Stimulated activated CD4-positive, alpha-beta T cell treated with anti-CD3 and anti-CD28 coated beads, TNF-alpha, amount 100 ng/mL, for 48 hours (primary cell): ENCODE results near the gene GPR156.
"Not testable (repeated sequence)": the region's sequence is repeated elsewhere in the genome, so short reads cannot be mapped to it uniquely, and the experiment has no call there.

Source experiments
- DNase-seq, 3 donors: peaks; one replicate each; pipeline ENCODE4 v3.0.0-alpha.2; 2020; ENCODE audit warnings: low read depth in 3 of 3

GPR156 gene

DNA sequence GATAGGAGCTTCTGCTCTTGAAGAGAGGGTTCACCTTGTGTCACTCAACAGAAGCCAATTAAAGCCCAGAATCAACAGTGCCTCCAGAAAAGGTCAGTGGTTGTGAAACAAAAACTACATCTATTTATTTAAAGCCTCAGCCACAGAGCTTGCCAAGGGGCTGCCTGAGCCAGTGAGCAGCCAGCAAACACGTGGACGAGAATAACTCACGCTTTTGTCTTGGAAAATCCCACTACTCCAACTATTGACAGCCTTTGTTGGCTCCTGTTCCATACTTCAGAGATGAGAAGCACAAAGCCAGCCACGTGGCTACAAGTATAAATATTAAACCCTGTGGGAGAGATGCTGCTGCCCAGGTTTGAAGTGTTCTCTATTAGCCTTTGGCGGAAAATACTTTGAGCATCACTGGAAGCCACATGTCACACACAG, 10.3 kb downstream of the GPR156 start:
- no peak for DNase-seq

DNA sequence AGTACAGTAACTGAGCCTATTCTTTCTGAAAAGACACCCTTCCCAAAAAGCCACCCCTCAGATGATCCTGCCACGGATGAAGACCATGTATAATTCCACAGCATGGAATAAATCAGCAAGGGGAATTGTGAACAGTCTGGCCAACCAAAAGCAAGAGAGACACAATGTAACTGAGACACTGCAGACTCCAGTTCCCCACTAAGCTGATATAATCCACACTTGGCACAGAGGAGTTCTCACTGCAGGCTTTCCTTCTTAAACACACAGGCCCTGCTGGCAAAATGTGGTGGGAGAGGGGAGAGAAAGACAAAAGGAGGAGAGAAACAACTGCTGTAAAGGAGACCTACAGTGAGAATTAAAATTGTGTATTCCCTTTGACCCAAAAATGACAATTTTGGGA, 12.7 kb downstream of the GPR156 start:
- DNase-seq: no peak

DNA sequence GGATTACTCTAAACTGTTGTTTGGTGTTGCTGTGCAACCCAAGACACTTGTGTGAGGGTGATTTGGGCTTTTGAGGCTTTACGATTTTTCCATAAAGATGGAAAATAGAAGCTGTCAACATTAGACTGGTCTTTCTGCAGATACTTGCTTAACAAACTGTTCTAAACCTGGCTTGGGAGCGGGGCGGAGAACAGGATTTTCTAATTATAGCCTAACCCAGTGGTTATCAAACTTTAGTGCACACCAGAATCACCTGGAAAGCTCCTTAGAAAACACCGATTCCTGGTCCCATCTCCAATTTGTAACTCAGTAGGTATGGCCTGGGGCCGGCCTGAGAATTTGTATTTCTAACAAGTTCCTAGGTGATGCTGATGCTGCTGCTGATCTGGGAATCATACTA, 19.0 kb downstream of the GPR156 start:
- DNase-seq: no peak

DNA sequence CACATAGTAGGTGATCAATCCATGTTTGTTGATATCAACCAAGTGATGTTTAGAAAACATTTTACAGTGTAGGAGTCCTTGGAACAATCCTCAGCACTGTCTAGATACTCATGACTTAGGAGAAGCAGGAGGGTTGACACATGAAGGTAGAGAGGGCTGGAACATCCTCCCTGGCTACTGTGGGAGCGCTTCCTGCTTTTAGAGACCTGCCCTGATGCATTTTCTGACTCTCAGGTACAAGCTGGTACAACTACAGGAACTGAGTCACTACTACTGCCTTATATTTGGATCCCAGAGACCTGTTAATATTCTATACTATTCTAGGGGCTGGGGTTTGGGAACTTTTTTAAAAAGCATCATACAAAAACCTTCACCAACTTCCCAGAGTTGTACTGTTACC, 20.1 kb downstream of the GPR156 start:
- DNase-seq: no peak

DNA sequence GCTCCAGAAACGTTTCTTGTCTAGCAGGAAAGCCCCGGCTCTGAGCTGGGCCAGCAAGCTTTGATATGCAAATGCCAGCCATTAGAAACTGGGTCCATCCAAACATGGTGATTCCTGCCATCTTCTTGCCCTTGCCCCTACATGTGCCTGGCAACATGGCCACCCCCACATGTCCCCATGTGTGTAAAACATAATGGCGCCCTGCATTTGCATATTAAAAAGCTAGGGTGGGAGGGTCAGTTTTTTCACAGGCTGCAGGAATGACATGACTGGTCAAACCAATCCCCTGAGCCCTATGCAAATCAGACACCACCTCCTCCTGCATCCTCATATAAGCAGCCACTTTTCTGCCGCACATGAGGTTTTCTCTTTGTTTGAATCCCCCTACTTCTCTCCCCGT, 21.2 kb downstream of the GPR156 start:
- DNase-seq: no peak

DNA sequence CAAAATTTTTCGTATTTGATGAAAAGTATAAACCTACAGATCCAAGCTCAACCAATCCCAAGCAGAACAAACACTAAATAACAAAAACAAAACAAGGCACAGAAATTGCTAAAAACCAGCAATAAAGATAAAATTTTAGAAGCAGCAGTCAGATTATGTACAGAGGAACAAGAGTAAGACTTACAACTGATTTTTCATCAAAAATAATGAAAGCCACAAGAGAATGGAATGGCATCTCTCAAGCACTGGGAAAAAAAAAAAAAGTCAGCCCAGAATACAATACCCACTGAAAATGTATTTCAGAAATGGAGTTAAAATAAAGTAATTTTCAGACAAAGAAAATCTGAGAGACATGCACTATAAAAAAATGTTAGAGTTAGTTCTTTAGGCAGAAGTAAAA, 27.0 kb downstream of the GPR156 start:
- DNase-seq: no peak

DNA sequence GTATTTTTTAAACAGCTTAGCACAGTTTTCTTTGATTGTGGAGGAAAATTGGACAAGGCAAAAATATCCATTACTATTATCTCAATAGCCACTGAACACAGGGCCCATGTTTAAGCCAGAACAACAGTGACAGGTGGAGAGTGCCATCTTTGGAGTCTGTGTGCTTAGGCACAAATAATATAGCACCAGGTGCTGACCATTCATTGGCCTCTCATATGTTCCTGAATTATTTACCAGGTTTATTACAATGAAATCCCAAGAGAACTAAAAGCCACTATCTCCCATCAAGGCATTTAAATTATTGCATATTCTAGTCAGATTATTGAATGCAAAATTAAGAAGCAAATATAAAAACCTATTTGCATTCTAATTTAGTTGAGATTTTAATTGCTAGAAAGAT, 39.6 kb downstream of the GPR156 start:
- DNase-seq: no peak

DNA sequence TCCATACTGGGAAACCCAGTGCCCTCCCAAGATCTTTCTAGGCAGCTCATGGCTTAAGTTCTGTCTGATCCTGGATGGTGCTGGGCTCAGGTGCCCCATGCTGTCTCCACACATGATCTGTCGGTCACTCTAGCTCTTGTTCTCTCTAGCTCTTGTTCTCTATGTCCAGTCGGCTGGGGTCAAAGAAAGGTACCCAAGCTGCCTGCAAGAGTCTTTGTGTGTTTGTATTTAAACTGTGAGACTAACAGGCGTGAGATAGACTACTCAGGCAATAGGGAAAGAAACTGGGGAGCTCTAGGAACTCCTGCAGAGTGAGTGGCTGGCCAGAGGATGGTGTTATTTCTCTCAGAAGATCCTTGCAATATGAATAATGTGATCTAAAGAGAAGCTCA, 40.2 kb downstream of the GPR156 start:
- no peak for DNase-seq

DNA sequence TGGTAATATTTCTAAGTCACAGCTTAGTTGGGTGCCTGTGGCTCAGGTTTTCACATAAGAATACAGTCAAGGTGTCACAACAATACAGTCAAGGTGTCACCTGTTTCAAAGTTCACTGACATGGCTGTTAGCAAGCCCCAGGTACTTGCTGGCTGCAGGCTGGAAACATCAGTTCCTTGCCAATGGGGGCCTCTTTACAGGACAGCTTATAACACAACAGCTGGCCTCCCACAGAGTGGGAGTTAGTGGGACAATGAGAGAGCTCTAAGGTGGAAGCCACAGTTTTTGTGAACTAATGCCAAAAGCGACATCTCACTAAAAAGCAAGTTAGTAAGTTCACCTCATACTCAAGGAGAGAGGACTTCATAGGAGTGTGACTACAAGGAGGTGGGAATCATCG, 45.4 kb downstream of the GPR156 start:
- DNase-seq: no peak

DNA sequence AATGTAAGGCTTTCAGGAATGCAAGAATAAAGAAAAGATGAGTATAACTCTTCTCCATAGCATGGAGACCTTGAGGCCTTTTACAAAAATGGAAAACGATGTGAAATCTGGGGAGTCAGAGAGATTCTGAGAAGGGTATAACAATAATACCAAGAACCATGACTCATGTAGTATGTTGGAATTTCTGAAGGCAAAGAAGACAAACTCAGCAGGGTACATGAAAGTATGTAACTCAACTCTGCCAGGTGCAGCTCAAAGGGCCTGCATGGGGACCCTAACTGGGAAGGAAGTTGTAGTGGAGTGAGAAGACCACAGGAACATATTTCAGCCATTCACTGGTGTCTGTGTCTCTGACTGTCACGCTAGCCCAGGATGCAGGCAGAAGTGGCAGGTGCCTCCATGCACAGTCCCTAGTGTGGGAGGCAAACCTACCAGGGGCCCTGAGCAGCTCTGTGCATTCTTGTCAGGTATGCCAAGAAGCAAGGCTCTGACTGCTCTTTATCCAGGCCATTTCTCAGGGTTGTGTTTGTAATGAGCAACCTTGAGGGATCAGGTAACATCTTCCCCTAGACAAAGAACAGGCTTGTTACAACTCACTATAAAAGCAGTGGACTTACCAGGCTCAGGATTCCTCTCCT, 57.2 kb downstream of the GPR156 start:
- DNase-seq: no peak

DNA sequence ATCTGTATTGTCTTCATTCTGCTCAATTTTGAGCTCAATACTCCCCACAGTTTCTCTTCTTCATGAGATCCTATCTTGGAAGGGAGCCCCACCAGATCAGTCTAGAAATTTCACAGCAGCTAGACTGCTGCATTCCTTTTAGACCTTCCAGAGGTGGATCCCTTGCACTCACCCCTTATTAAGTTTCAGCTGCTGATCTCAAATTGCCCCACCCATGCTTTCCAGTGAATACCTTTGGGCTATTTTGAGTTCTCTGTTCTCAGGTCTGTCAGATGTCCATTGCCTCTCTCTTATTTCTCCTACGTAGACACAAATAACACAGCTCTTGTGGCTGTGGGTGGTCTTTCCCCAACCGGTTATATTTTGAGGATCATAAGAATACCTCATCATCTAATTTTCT, 60.8 kb downstream of the GPR156 start:
- DNase-seq: no peak

DNA sequence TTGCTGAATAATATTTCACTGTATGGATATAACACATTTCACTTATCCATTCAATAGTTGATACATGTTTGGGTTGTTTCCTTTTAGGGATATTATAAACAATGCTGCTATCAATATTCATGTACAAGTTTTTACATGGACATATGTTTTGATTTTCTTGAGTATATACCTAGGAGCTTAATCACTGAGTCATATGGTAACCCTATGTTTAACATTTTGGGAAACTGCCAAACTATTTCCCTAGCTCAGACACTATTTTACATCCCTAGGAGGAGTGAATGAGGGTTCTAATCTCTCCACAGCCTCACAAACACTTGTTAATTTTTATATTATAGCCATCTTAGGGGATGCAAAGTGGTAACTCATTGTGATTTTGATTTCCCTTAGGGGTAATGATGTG, 66.0 kb downstream of the GPR156 start:
- no peak for DNase-seq

DNA sequence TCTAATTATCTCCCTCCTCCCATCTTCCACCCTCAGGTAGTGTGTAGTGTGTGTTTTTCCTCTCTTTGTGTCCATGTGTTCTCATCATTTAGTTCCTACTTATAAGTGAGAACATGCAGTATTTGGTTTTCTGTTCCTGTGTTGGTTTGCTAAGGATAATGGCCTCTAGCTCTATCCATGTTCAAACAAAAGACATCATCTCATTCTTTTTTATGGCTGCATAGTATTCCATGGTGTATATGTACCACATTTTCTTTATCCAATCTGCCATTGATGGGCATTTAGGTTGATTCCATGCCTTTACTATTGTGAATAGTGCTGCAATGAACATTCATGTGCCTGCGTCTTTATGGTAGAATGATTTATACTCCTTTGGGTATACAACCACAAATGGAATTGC, 68.4 kb downstream of the GPR156 start:
- DNase-seq: not testable (repeated sequence)

DNA sequence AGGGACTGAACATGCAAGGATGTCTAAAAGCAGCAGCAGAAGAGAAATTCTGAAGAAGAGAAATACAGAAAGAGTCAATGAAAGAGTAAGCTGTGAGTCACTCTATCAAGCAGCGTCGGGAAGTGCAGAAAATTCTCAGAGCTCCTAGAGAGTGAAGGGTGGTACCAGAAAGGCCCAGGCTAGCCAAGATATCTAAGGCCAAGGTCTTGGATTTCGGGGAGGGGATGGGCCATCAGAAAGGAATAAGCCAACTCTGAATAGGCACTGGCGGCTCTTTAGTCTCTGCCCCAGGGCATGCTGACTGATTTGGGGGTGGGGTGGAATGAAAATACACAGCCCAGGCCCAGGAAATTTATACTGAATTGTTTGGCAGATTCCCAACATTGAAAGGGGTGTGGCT, 70.8 kb downstream of the GPR156 start:
- no peak for DNase-seq

DNA sequence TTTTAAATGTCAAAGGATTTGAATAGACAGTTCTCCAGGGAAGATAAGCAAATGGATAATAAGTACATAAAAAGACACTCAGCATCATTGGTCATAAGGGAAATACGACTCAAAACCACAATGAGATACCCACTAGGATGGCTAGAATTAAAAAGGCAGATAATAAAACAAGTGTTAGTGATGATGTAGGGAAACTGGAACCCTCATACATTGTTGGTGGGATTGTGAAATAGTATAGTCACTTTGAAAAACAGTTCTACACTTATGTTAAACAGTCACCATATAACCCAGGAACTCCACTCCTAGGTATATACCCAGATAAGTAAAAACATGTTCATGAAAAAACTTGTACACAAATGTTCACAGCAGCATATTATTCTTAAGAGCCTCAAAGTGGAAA, 72.5 kb downstream of the GPR156 start:
- no peak for DNase-seq

DNA sequence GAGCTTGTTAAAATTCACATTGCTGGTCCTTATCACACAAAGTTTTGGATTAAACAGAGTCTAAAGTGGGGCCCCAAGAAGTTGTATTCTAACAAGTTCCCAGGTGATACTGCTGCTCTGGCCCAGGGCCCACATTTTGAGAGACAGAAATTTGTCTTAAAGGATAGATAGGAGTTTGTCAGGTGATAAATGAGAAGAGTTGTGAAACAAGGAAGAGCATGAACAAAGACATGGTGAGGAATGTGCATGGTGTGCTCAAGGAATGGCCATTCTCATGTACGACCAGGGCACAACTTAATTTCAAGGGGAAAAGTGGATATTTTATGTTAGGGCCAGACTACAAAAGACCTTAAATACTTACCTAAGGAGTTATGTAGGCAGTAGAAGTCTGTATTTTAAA, 75.6 kb downstream of the GPR156 start:
- no peak for DNase-seq

DNA sequence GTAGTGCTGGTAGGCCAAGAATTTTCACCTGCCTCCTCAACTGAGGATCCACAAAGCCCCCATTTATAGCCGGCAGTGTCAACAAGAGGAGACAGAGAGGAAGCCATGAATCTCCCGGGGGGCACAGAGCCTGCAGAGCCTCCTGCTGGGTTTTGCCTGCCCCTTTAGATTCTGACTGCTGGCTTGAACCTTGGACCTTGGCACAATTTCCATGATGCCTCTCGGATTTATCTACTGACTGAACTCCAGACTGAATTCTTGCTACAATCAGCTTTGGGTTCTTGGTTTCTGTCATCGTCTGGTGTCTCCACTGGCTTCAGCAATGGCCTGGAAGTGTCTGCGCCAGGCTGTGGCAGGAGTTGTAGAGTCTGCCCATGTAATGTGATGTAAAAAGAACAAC, 80.7 kb downstream of the GPR156 start:
- no peak for DNase-seq

DNA sequence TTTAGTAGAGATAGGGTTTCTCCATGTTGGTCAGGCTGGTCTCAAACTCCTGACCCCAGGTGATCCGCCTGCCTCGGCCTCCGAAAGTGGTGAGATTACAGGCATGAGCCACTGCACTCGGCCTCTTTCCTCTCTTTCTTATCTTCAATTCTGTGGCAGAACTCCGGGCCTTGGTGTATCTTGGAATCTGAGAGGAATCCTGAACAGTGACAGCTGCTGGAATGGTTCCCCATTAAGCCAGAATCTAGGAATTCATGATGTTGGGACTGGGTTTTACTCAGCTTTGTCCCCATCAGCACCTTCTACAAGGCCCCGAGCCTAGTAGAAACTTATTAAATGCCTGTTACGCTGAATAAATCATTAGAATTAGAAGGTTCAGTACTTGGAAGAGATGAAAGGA, 81.4 kb downstream of the GPR156 start:
- no peak for DNase-seq

DNA sequence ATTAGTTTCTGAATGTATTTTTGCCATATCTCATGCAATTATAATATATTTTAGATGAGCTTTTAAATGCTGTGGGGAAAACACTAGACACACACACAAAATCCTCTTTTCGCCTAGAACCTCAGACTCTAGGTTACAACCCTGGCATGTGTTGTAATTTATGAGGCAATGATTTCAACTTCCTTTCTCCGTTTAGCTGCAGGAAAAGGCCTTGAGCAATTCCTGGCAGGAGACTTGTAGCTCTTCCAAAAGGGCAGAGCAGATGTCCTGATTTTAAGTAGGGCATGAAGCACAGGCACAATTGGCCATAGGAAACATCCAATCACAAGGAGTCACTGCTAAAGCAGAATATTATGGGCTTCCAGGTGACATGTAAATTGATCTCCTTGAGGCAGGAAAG, 82.0 kb downstream of the GPR156 start:
- no peak for DNase-seq

DNA sequence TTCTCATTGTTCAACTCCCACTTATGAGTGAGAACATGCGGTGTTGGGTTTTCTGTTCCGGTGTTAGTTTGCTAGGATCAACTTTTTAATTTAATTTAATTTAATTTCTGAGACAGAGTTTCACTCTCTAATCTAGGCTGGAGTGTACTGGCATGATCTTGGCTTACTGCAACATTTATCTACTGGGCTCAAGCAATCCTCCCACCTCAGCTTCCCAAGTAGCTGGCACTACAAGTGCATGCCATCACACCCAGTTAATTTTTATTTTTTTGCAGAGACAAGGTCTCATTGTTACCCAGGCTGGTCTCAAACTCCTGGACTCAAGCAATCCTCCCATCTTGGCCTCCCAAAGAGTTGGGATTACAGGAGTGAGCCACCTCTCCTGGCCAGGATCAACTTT, 82.7 kb downstream of the GPR156 start:
- no peak for DNase-seq

DNA sequence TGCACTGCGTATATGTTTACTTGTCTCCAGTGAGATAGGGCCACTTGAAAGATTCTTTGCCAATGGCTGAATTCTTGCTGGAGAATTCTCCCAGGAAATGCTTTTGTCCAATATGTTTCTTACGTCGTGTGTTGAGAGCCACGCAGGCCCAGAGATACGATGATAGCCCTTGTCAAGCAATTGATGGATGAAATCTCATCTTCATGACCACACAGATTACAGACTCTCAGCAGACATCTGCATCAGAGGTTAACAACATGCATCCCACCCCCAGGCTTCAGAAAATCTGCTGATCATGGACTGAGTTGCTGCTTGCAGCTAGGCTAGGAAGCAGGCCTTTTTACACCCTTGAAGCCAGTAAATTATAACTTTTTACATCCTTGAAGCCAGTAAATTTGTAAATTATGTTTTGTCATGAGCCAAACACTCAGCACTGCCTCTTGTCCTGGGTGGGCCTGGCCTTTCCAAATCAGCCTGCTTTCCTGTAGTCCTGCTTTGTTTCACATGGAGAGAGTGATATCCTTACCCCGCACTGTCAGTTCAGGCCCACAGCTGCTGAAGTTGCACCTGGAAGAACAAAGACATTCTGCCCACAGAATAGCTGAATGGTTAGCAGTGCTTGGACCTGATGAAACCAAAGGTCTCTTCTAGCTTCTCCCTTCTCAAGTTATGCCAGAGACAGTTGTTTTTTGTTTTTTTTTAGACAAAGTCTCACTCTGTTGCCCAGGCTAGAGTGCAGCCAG, 84.4 kb downstream of the GPR156 start:
- DNase-seq: no peak

DNA sequence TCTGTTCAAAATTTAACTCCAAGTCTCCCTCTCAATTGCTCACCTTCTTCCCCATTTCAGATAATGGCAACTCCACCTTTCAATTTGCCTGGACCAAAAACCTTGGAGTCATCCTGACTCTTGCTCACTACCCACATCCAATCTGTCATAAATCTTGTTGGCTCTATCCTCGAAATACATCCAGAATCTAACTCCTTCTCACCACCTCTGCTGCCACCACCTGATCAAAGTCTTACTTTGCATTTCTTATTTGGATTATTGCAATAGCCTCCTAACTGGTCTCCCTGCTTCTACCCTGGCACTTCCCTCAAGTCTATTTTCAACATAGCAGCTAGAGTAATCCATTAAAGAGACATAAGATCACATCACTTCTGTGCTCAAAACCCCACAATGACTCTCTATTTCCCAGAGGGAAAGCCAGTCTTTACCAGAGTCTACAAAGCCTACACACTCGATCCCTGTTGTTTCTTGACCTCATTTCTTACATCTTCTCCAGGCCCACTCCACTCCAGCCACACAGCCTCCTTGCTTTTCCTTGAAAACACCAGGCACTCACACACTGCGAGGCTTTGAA, 86.6 kb downstream of the GPR156 start:
- DNase-seq: no peak

DNA sequence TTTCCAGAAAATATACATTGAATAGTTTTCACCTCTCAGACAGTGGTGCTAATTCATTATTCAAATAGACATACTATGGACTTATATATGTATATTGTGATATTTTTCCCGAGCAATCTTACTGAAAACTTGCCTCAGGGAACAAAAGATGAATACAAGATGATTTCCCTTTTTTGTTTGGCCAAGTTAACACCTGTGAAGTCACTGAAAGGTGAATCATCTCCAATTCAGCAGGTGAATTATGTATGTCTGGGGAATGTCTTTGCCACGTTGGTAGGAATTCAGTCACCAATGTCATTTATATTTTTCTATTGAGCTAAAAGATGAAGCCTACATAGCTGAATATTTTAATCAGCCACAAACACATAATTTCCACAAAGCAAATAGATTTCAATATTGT, 88.2 kb downstream of the GPR156 start:
- no peak for DNase-seq

DNA sequence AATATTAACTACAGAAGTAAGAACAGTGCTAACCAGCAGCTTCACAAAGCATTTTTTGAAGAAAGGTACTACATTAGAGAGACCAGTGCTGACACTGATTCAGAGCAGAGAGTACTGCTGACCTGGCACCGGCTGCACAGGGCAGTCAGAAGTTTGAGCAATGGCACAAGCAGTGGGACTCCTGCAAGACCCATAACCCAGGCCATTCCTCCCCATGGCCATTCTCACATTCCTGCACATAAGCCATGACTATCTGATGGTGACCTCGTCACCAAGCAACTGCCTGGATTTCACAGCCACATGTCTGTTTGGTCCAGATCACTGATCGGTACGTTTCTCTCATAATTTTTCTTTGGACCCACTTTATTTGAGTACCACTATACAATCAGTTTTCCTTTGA, 88.7 kb downstream of the GPR156 start:
- DNase-seq: no peak
